Mucosa of rectum (tissue), 2 donors: Measurements from ENCODE around the gene PWWP2B.
A peak's percentile ranks its signal among the peaks of the same experiment; 100 is the strongest.
"Not testable (repeated sequence)": the region's sequence is repeated elsewhere in the genome, so short reads cannot be mapped to it uniquely, and the experiment has no call there.

Experiments
- H3K27ac ChIP-seq, 2 donors: one replicate each; pipeline ENCODE4 v1.7.0; 2013; ENCODE audit warnings: inconsistent platforms in 2 of 2, low read depth in 2 of 2, low read length in 2 of 2
- H3K27me3 ChIP-seq, 2 donors: one replicate each; pipeline ENCODE4 v1.7.0; 2013; ENCODE audit warnings: low read length in 2 of 2; ENCODE audit not compliant: control insufficient read depth in 2 of 2, insufficient read depth in 2 of 2
- H3K36me3 ChIP-seq, 2 donors: one replicate each; pipeline ENCODE4 v1.7.0; 2013; ENCODE audit warnings: low read length in 2 of 2; ENCODE audit not compliant: control insufficient read depth in 2 of 2, insufficient read depth in 2 of 2
- H3K4me1 ChIP-seq, 2 donors: one replicate each; pipeline ENCODE4 v1.7.0; 2013; ENCODE audit warnings: low read length in 2 of 2, mild to moderate bottlenecking in 1 of 2; ENCODE audit not compliant: control insufficient read depth in 2 of 2, insufficient read depth in 2 of 2
- H3K4me3 ChIP-seq, 2 donors: one replicate each; pipeline ENCODE4 v1.7.0; 2013; ENCODE audit warnings: low read length in 2 of 2
- H3K9ac ChIP-seq, 2 donors: one replicate each; pipeline ENCODE4 v1.7.0; 2013; ENCODE audit warnings: low read length in 2 of 2, low read depth in 1 of 2, mild to moderate bottlenecking in 1 of 2
- H3K9me3 ChIP-seq, 2 donors: one replicate each; pipeline ENCODE4 v1.7.0; 2013; ENCODE audit warnings: low read length in 2 of 2; ENCODE audit not compliant: control insufficient read depth in 2 of 2
- donor health status: healthy.
- donor health status: Normal muscosa, but diverticular disease.

The PWWP2B gene

GRCh38 chr10:132386419-132386831 lies 10.6 kb upstream of the PWWP2B start:
- Histone ChIP-seq H3K4me3 (no peak overlapping the region), H3K36me3 (no peaks in the 10 kb centered on the region), H3K27me3 (no peaks in the 10 kb centered on the region), H3K4me1 (peaks cover 12 to 14% of the 10 kb centered on the region in 2 donors), H3K9ac (no peak overlapping the region), H3K9me3 (no peaks in the 10 kb centered on the region), H3K27ac (no peak overlapping the region)

DNA sequence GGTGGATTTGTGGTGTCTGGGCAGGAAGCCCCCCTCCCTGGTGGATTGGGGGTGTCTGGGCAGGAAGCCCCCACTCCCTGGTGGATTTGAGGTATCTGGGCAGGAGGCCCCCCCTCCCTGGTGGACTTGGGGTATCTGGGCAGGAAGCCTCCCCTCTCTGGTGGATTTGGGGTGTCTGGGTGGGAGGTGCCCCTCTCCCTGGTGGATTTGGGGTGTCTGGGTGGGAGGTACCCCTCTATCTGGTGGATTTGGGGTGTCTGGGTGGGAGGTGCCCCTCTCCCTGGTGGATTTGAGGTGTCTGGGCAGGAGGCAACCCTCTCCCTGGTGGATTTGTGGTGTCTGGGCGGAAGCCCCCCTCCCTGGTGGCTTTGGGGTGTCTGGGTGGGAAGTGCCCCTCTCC lies 10.1 kb upstream of the PWWP2B start:
- H3K4me1 ChIP-seq = peaks cover 12 to 14% of the 10 kb centered on the region in 2 donors
- H3K36me3 ChIP-seq, H3K9me3 ChIP-seq, H3K9ac ChIP-seq, H3K27ac ChIP-seq, H3K27me3 ChIP-seq, H3K4me3 ChIP-seq: not testable (repeated sequence)

GRCh38 chr10:132387764-132388210 lies 9.2 kb upstream of the PWWP2B start:
- peak overlapping the region in 1 of 2 donors; percentile 7 for H3K4me3 ChIP-seq
- no peaks in the 10 kb centered on the region for H3K9me3 ChIP-seq
- no peaks in the 10 kb centered on the region for H3K27me3 ChIP-seq
- no peaks in the 10 kb centered on the region for H3K36me3 ChIP-seq
- peak overlapping the region; percentile 32 to 36 for H3K9ac ChIP-seq
- peaks cover 12 to 14% of the 10 kb centered on the region in 2 donors for H3K4me1 ChIP-seq
- H3K27ac ChIP-seq = no peak overlapping the region

- Histone ChIP-seq H3K4me3 (no peak overlapping the region), H3K9me3 (no peaks in the 10 kb centered on the region), H3K9ac (peak overlapping the region in 1 of 2 donors; percentile 24), H3K4me1 (peaks cover 12 to 14% of the 10 kb centered on the region in 2 donors), H3K36me3 (no peaks in the 10 kb centered on the region), H3K27me3 (no peaks in the 10 kb centered on the region), H3K27ac (no peak overlapping the region)
These were observed 8.0 kb upstream of the PWWP2B start for GRCh38 chr10:132388891-132389432.

- Histone ChIP-seq H3K4me3 (no peak overlapping the region), H3K27ac (no peak overlapping the region), H3K36me3 (no peaks in the 10 kb centered on the region), H3K27me3 (no peaks in the 10 kb centered on the region), H3K4me1 (peaks cover 12 to 14% of the 10 kb centered on the region in 2 donors), H3K9ac (peak overlapping the region in 1 of 2 donors; percentile 24), H3K9me3 (no peaks in the 10 kb centered on the region)
These were observed 7.4 kb upstream of the PWWP2B start for GRCh38 chr10:132389433-132390169.

DNA sequence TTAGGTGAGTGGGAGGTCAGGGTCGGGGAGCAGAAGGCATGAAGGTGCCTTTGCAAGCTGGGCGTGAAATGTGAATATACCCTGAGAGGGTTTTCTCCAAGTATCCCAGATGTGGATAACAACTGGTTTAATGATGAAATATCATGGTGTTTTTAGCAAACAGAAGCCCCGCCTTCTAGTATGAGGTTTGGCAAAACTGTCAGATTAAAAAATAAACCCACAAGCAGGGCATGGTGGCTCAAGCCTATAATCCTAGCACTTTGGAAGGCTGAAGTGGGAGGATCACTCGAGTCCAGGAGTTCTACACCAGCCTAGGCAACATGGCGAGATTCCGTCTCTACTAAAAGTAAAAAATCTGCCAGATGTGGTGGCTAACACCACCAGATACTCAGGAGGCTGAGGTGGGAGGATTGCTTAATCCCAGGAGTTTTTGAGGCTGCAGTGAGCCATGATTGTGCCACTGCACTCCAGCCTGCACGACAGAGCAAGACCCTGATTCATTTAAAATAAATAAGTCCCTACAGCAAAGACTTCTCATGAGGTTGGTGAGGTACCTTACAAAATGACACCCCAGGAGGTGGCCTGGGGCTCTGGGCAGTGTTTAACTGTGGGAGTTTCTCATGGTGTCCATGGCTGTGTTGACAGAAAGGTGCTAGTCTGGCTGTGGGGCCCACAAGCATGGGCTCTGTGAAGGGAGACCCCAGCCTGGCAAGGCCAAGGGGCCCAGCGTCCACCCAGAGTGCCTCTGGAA lies 6.7 kb upstream of the PWWP2B start:
- Histone ChIP-seq H3K9ac (no peak overlapping the region), H3K4me3 (no peak overlapping the region), H3K4me1 (peaks cover 14 to 17% of the 10 kb centered on the region in 2 donors), H3K36me3 (no peaks in the 10 kb centered on the region), H3K9me3 (no peaks in the 10 kb centered on the region), H3K27me3 (no peaks in the 10 kb centered on the region), H3K27ac (no peak overlapping the region)

GRCh38 chr10:132390921-132391675 lies 5.9 kb upstream of the PWWP2B start:
- Histone ChIP-seq H3K27me3 (no peaks in the 10 kb centered on the region), H3K9me3 (no peaks in the 10 kb centered on the region), H3K36me3 (no peaks in the 10 kb centered on the region), H3K4me1 (peaks cover 20 to 23% of the 10 kb centered on the region in 2 donors), H3K9ac (no peak overlapping the region), H3K4me3 (no peak overlapping the region), H3K27ac (no peak overlapping the region)

- H3K4me1 ChIP-seq = peaks cover 20 to 23% of the 10 kb centered on the region in 2 donors
- H3K4me3 ChIP-seq = no peak overlapping the region
- H3K36me3 ChIP-seq = no peaks in the 10 kb centered on the region
- H3K9me3 ChIP-seq = no peaks in the 10 kb centered on the region
- H3K9ac ChIP-seq = no peak overlapping the region
- H3K27ac ChIP-seq = no peak overlapping the region
- H3K27me3 ChIP-seq = no peaks in the 10 kb centered on the region
These were observed 5.4 kb upstream of the PWWP2B start for GRCh38 chr10:132391676-132392020.

DNA sequence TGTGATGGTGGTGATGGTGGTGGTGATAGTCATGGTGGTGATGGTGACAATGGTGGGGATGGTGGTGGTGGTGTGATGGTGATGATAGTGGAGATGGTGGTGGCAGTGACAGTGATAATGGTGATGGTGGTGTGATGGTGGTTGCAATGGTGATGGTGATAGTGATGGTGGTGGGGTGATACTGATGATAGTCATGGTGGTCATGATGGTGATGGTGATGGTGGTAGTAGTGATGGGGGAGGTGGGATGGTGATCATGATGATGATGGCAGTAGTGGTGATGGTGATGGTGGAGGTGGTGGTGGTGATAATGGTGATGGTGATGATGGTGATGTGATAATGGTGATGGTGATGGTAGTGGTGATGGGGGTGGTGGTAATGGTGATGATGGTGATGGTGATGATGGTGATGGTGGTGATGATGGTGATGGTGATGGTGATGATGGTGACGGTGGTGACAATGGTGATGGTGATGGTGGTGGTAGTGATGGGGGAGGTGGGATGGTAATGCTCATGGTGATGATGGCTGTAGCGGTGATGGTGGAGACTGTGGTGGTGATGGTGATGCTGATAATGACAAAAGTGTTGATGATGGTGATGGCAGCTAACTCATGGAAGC lies 4.7 kb upstream of the PWWP2B start:
- Histone ChIP-seq H3K27ac (no peak overlapping the region), H3K4me3 (no peak overlapping the region), H3K36me3 (no peaks in the 10 kb centered on the region), H3K27me3 (no peaks in the 10 kb centered on the region), H3K9me3 (no peaks in the 10 kb centered on the region), H3K9ac (no peak overlapping the region), H3K4me1 (peaks cover 20 to 23% of the 10 kb centered on the region in 2 donors)
